Measurements from ENCODE around the gene ARAP2. TPM values are rescaled to one million over a fixed set of nuclear protein-coding genes. Genes with fewer than 3 reads are reported as not detected.

The ARAP2 gene
- total RNA-seq, 1 donor from 2014 or later: 40.1 TPM

DNA sequence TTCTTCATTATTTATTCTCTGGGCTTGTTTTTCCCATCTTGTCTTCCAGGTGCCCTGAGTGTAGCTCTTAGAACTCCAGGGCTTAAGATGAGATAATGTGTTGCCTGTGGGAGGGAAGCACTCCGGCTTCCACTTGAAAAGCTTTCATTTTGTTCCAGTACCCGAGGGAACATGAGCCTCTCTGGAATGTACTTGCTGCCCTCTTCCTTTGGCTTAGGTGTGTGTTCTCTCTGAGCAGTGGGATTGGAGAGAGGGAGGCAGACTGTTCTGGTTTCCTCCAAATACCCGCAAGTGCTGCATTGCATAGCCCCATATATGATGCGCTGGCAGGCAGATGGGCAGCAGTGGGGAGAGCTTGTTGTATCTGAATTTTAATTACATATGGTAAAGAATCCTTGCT lies 36.2 kb upstream of the ARAP2 start:
- Mint-ChIP-seq H3K4me1 (ENCODE audit: low read depth) (peaks cover 93% of the 10 kb centered on the region), H3K27me3 (ENCODE audit: insufficient read depth) (no peaks in the 10 kb centered on the region), H3K4me3 (peak overlapping the region; percentile 3), H3K9me3 (peaks cover 15% of the 10 kb centered on the region), H3K27ac (peak overlapping the region; percentile 19), H3K36me3 (ENCODE audit: low read depth) (peaks cover 32% of the 10 kb centered on the region)
- intact Hi-C loops (cut with micrococcal nuclease): loop anchor here (10.0 kb wide), 1 partner anchor 274 kb away; no protein-coding TSS in a partner anchor
- no peak for DNase-seq (ENCODE audit: low spot score)

DNA sequence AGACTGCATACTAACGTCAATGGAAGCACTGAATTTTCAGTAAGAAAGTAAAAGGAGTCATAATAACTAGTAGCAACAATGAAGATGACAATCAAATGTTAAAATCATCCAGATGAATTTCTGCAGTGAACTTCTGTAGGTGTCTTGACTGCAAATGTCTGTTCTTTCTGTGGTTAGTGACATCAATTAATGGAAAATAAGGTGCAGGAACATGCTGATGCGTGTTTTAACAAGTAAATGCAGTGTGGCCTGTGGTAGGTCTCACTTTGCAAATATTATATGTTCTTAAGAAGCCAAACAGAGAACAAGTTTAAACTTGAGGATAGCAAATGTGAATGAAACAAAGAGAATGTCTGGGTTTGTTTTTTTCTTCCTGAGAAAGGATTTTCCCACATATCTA lies 34.5 kb upstream of the ARAP2 start:
- Mint-ChIP-seq H3K27ac (peak overlapping the region; percentile 82), H3K36me3 (ENCODE audit: low read depth) (peaks cover 24% of the 10 kb centered on the region), H3K4me3 (peak overlapping the region; percentile 72), H3K9me3 (peaks cover 9% of the 10 kb centered on the region), H3K4me1 (ENCODE audit: low read depth) (peaks cover 75% of the 10 kb centered on the region), H3K27me3 (ENCODE audit: insufficient read depth) (no peaks in the 10 kb centered on the region)
- no peak for DNase-seq (ENCODE audit: low spot score)
- intact Hi-C loops (cut with micrococcal nuclease): loop anchor here (1.0 to 2.0 kb wide), 8 partner anchors 8 to 116 kb away; partner anchors contain the start of gene ARAP2

- intact Hi-C loops (cut with micrococcal nuclease): no loop called here
- H3K4me3 Mint-ChIP-seq: peak overlapping the region; percentile 40
- H3K27ac Mint-ChIP-seq: peak overlapping the region; percentile 79
These were observed 33.2 kb upstream of the ARAP2 start for GRCh38 chr4:36277533-36277932.

GRCh38 chr4:36274158-36274557 lies 29.8 kb upstream of the ARAP2 start:
- H3K36me3 Mint-ChIP-seq (ENCODE audit: low read depth): peaks cover 4% of the 10 kb centered on the region
- DNase-seq (ENCODE audit: low spot score): no peak
- H3K4me3 Mint-ChIP-seq: no peak overlapping the region
- peaks cover 47% of the 10 kb centered on the region for H3K4me1 Mint-ChIP-seq (ENCODE audit: low read depth)
- H3K9me3 Mint-ChIP-seq: no peaks in the 10 kb centered on the region
- H3K27ac Mint-ChIP-seq: no peak overlapping the region
- intact Hi-C loops (cut with micrococcal nuclease): no loop called here
- H3K27me3 Mint-ChIP-seq (ENCODE audit: insufficient read depth): no peaks in the 10 kb centered on the region

More at GRCh38 chr4:36277533-36277932, 33.2 kb upstream of the ARAP2 start:
- H3K4me1 Mint-ChIP-seq (ENCODE audit: low read depth): peaks cover 72% of the 10 kb centered on the region
- H3K27me3 Mint-ChIP-seq (ENCODE audit: insufficient read depth): no peaks in the 10 kb centered on the region
- no peaks in the 10 kb centered on the region for H3K9me3 Mint-ChIP-seq
- no peak for DNase-seq (ENCODE audit: low spot score)
- peaks cover 14% of the 10 kb centered on the region for H3K36me3 Mint-ChIP-seq (ENCODE audit: low read depth)

- H3K36me3 Mint-ChIP-seq (ENCODE audit: low read depth): peaks cover 2% of the 10 kb centered on the region
These were observed 29.0 kb upstream of the ARAP2 start for GRCh38 chr4:36273276-36273675.

GRCh38 chr4:36269533-36270173 lies 25.3 kb upstream of the ARAP2 start:
- Mint-ChIP-seq H3K4me1 (ENCODE audit: low read depth) (peaks cover 50% of the 10 kb centered on the region), H3K9me3 (no peaks in the 10 kb centered on the region), H3K36me3 (ENCODE audit: low read depth) (peaks cover 4% of the 10 kb centered on the region), H3K27me3 (ENCODE audit: insufficient read depth) (no peaks in the 10 kb centered on the region), H3K4me3 (no peak overlapping the region), H3K27ac (peak overlapping the region; percentile 75)
- intact Hi-C loops (cut with micrococcal nuclease): loop anchor here (1.0 to 10.0 kb wide), 4 partner anchors 9 to 1705 kb away; no protein-coding TSS in a partner anchor
- no peak for DNase-seq (ENCODE audit: low spot score)

More at GRCh38 chr4:36273276-36273675, 29.0 kb upstream of the ARAP2 start:
- no peaks in the 10 kb centered on the region for H3K27me3 Mint-ChIP-seq (ENCODE audit: insufficient read depth)
- no peaks in the 10 kb centered on the region for H3K9me3 Mint-ChIP-seq
- H3K4me1 Mint-ChIP-seq (ENCODE audit: low read depth): peaks cover 47% of the 10 kb centered on the region
- intact Hi-C loops (cut with micrococcal nuclease): no loop called here
- no peak overlapping the region for H3K27ac Mint-ChIP-seq
- no peak overlapping the region for H3K4me3 Mint-ChIP-seq
- DNase-seq (ENCODE audit: low spot score): no peak

- H3K4me3 Mint-ChIP-seq: no peak overlapping the region
- DNase-seq (ENCODE audit: low spot score): peak; percentile 59
- intact Hi-C loops (cut with micrococcal nuclease): loop anchor here (1.0 to 10.0 kb wide), 4 partner anchors 9 to 1706 kb away; no protein-coding TSS in a partner anchor
- H3K36me3 Mint-ChIP-seq (ENCODE audit: low read depth): peaks cover 4% of the 10 kb centered on the region
- H3K9me3 Mint-ChIP-seq: no peaks in the 10 kb centered on the region
- peak overlapping the region; percentile 75 for H3K27ac Mint-ChIP-seq
- H3K4me1 Mint-ChIP-seq (ENCODE audit: low read depth): peaks cover 56% of the 10 kb centered on the region
- no peaks in the 10 kb centered on the region for H3K27me3 Mint-ChIP-seq (ENCODE audit: insufficient read depth)
These were observed 24.8 kb upstream of the ARAP2 start for GRCh38 chr4:36269101-36269500.

- no peaks in the 10 kb centered on the region for H3K9me3 Mint-ChIP-seq
- H3K36me3 Mint-ChIP-seq (ENCODE audit: low read depth): peaks cover 4% of the 10 kb centered on the region
- intact Hi-C loops (cut with micrococcal nuclease): loop anchor here (1.0 to 10.0 kb wide), 3 partner anchors 12 to 1707 kb away; partner anchors contain the start of gene ARAP2
- peak overlapping the region; percentile 75 for H3K27ac Mint-ChIP-seq
- H3K4me1 Mint-ChIP-seq (ENCODE audit: low read depth): peaks cover 50% of the 10 kb centered on the region
- H3K27me3 Mint-ChIP-seq (ENCODE audit: insufficient read depth): no peaks in the 10 kb centered on the region
- no peak for DNase-seq (ENCODE audit: low spot score)
- H3K4me3 Mint-ChIP-seq: no peak overlapping the region
These were observed 23.4 kb upstream of the ARAP2 start for GRCh38 chr4:36267486-36268268.

GRCh38 chr4:36264207-36264826 lies 20.0 kb upstream of the ARAP2 start:
- intact Hi-C loops (cut with micrococcal nuclease): loop anchor here (1.0 to 10.0 kb wide), 2 partner anchors 8 to 1710 kb away; no protein-coding TSS in a partner anchor
- Mint-ChIP-seq H3K27ac (peak overlapping the region; percentile 24), H3K27me3 (ENCODE audit: insufficient read depth) (no peaks in the 10 kb centered on the region), H3K36me3 (ENCODE audit: low read depth) (peaks cover 7% of the 10 kb centered on the region), H3K9me3 (no peaks in the 10 kb centered on the region), H3K4me3 (no peak overlapping the region), H3K4me1 (ENCODE audit: low read depth) (peaks cover 43% of the 10 kb centered on the region)
- no peak for DNase-seq (ENCODE audit: low spot score)

- no peak overlapping the region for H3K27ac Mint-ChIP-seq
- peaks cover 24% of the 10 kb centered on the region for H3K4me1 Mint-ChIP-seq (ENCODE audit: low read depth)
- no peaks in the 10 kb centered on the region for H3K9me3 Mint-ChIP-seq
- no peaks in the 10 kb centered on the region for H3K27me3 Mint-ChIP-seq (ENCODE audit: insufficient read depth)
- H3K36me3 Mint-ChIP-seq (ENCODE audit: low read depth): peaks cover 5% of the 10 kb centered on the region
- no peak for DNase-seq (ENCODE audit: low spot score)
- H3K4me3 Mint-ChIP-seq: no peak overlapping the region
- intact Hi-C loops (cut with micrococcal nuclease): loop anchor here (10.0 kb wide), 1 partner anchor 1714 kb away; no protein-coding TSS in a partner anchor
These were observed 16.4 kb upstream of the ARAP2 start for GRCh38 chr4:36260731-36261130.

DNA sequence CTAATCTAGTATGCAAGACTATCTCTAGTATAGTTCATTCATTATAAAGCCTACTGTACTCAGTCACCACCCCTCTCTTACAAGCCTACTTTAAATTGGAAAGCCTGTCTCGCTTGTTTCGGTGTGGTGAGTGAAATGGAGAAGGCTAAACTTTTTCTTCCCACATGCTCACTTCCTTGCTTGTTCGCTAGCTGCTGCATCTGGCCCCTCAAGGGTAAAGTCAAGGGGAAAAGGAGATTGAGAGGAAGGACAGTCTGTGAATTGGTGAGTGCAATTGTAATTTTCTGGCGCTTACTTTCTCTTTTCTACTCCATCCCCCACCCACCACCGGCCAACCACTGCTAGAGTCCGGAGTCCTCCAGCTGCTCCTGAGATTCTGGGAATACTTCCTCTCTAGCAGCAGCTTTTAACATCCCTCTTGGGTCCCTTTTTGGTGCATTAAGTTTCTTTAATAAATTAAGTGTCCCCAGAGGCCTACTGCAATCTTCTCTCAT lies 12.1 kb upstream of the ARAP2 start:
- intact Hi-C loops (cut with micrococcal nuclease): loop anchor here (1.0 kb wide), 1 partner anchor 8 kb away; no protein-coding TSS in a partner anchor
- Mint-ChIP-seq H3K27me3 (ENCODE audit: insufficient read depth) (no peaks in the 10 kb centered on the region), H3K36me3 (ENCODE audit: low read depth) (peaks cover 6% of the 10 kb centered on the region), H3K4me3 (peak overlapping the region; percentile 69), H3K9me3 (no peaks in the 10 kb centered on the region), H3K27ac (peak overlapping the region; percentile 82), H3K4me1 (ENCODE audit: low read depth) (peaks cover 46% of the 10 kb centered on the region)
- DNase-seq (ENCODE audit: low spot score): no peak

- H3K36me3 Mint-ChIP-seq (ENCODE audit: low read depth): peaks cover 3% of the 10 kb centered on the region
These were observed 11.3 kb upstream of the ARAP2 start for GRCh38 chr4:36255577-36255976.

More at GRCh38 chr4:36255577-36255976, 11.3 kb upstream of the ARAP2 start:
- Mint-ChIP-seq H3K4me3 (peak overlapping the region; percentile 81), H3K4me1 (ENCODE audit: low read depth) (peaks cover 47% of the 10 kb centered on the region), H3K9me3 (no peaks in the 10 kb centered on the region), H3K27ac (peak overlapping the region; percentile 97), H3K27me3 (ENCODE audit: insufficient read depth) (no peaks in the 10 kb centered on the region)
- intact Hi-C loops (cut with micrococcal nuclease): loop anchor here (1.0 kb wide), 8 partner anchors 11 to 139 kb away; partner anchors contain the start of gene ARAP2
- DNase-seq (ENCODE audit: low spot score): peak; percentile 72

Data from activated T-helper 1 cell treated with anti-CD3 and anti-CD28 coated beads, Interleukin-12 subunit alpha, Interleukin-12 subunit beta, Interleukin-2, Interleukin-4 antibody, amounts not matched to agents 30 ng/mL and 10 ng/mL and 1 ng/mL, durations not matched to agents 14 hours and 24 hours and 36 hours (primary cell).